Measurements from ENCODE around the gene JAG2.

- TF ChIP-seq GABPA (IDR thresholded peaks at IDR 0.05; ENCODE audit: low read depth), result no peak
- TF ChIP-seq CTCF (IDR thresholded peaks at IDR 0.05; ENCODE audit: insufficient read depth, low read length), result no peak
- no peak for TF ChIP-seq POLR2AphosphoS5 (IDR thresholded peaks at IDR 0.05; ENCODE audit: low read depth)
- TF ChIP-seq, protein P1, sequence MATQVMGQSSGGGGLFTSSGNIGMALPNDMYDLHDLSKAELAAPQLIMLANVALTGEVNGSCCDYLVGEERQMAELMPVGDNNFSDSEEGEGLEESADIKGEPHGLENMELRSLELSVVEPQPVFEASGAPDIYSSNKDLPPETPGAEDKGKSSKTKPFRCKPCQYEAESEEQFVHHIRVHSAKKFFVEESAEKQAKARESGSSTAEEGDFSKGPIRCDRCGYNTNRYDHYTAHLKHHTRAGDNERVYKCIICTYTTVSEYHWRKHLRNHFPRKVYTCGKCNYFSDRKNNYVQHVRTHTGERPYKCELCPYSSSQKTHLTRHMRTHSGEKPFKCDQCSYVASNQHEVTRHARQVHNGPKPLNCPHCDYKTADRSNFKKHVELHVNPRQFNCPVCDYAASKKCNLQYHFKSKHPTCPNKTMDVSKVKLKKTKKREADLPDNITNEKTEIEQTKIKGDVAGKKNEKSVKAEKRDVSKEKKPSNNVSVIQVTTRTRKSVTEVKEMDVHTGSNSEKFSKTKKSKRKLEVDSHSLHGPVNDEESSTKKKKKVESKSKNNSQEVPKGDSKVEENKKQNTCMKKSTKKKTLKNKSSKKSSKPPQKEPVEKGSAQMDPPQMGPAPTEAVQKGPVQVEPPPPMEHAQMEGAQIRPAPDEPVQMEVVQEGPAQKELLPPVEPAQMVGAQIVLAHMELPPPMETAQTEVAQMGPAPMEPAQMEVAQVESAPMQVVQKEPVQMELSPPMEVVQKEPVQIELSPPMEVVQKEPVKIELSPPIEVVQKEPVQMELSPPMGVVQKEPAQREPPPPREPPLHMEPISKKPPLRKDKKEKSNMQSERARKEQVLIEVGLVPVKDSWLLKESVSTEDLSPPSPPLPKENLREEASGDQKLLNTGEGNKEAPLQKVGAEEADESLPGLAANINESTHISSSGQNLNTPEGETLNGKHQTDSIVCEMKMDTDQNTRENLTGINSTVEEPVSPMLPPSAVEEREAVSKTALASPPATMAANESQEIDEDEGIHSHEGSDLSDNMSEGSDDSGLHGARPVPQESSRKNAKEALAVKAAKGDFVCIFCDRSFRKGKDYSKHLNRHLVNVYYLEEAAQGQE (IDR thresholded peaks at IDR 0.05; ENCODE audit: insufficient replicate concordance, low read depth), result no peak
Observed at GRCh38 chr14:105179191-105179590, 10.6 kb upstream of the JAG2 start.

Measured in HL-60 (cell line).